NCI-H2081 treated with DMSO at 0.1 percent for 48 hours (cell line): ENCODE data around the gene ZBTB24.
"Not testable (repeated sequence)": the region's sequence is repeated elsewhere in the genome, so short reads cannot be mapped to it uniquely, and the experiment has no call there.

ENCODE experiments used
- DNase-seq: peaks from one replicate; lab custom pipeline; 2025; lab: John Stamatoyannopoulos, UW

ZBTB24 gene

DNA sequence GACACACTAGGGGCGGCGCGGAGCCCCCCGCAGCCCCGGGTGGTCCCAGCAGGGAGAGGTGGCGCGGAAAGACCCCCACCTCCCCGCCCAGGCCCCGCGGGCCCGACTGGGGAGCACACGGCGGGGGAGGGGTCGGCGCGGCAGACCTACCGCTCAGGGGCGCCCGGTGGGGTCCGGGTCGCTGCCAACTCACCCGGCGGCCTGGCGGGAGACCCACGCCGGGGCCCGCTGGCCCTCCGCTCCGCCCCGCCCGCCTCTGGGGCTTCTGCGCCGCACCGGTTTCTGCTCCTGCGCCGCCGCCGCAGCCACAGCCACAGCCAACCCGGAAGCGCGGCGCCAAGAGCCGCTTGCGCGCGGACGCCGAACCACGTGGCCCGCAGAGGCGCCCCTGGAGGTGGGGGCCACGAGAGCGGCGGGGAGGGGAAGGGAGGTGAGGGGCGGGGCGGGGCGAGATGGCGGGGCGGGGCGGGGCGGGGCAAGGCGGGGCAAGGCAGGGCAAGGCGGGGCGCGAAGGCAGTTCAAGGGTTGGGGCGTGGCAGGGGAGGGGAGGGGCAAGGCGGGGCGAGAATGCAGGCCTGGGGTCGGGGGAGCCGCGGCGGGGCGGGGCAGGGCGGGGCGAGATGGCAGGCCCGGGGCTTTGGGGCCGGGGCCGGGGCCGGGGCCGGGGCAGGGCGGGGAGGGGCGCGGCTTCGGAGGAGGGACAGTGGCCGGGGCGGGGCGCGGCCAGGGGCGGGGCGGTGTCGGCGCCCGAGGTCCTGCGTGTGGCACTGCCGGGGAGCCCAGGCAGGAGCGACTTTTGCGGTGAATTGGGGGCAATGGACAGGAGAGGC lies at the start of gene ZBTB24:
TSS of gene ZBTB24 (minus strand) at position 315 of the 830 bp plus-strand sequence. CDS start 1,193 bp downstream, outside the sequence.
- peak; percentile 1 for DNase-seq

DNA sequence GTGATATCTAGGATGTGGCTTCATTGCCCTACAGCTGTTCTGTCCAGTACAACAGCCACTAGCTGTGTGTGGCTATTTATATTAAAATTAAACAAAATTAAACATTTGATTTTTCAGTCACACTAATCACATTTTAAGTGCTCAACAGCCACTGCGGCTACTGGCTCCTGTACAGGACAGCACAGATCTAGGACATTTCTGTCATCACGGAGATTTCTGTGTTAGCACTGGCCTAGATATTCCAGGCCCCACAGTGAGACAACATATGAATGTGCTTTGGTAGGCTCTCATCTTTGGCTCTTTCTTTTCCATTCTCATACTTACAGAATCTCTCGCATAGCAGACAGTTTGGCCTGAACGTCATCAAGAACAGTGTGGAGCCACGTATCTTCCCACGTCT lies 48.4 kb upstream of the ZBTB24 start:
- no peak for DNase-seq

DNA sequence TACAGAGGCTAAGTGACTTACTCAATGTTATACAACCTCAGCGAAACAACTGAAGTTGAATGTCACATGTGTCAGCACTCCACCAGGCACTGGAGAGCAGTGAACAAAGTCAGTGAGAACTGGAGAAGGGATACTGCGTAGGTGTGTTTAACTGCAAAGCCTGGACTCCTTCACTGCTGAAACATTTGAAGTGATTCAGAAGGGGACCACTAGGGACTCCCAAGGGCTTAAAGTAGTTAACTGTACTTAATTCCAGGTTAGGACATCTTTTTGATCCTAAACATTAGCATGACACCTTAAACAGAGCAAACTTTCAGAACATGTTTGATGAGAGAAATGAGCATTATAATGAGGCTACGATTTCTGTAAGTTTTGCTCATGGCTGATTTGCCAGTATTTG lies 45.0 kb upstream of the ZBTB24 start:
- no peak for DNase-seq

DNA sequence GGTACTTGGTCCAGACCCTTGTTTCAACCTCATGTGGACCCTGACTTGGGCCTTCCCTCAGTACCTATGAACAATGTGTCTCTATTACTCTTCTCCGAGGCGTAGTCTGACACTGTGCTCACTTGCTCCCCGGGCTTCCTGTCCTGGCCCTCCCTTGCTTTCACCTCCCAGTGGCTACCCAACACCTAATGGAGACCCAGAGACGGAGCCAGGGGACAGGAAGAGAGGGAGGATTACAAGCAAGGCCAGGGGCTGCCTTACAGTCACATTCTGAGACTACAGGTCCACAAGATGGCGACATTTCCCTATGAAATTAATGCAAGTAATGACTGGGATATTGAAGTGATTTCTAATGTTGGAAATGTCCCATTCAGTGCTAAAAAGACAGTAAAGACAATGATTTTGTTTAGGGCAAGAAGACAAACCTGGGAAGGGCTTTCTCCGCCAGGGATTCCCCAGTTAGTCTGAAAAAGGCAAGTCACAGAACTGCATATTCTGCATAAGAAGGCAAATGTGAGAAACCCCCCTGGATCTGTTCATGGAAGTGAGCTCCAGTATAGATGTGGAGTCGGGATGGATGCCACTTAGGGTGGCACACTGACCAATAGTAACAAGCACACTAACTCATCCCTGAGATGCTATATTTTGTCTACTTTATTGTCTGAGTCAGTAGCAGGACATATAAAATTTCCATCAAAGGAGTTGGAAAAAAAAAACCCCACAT lies 44.0 kb upstream of the ZBTB24 start:
- DNase-seq, result peak; percentile 4

DNA sequence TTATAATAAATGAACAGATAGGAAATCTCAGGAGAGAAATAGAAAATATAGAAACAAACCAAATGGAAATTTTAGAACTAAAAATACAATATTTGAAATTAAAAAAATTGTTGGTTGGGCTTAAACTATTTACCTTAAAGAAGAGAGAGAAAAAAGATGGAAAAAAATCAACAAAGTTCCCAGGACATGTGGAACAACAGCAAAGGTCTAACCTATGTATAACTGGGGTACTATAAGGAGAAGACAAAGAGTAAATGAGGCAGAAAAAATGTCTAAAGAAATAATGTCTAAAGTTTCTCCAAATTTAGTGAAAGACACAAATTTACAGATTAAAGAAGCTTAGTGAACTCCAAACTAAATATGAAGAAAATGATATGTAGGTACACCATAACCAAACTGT lies 41.1 kb upstream of the ZBTB24 start:
- DNase-seq, result no peak

DNA sequence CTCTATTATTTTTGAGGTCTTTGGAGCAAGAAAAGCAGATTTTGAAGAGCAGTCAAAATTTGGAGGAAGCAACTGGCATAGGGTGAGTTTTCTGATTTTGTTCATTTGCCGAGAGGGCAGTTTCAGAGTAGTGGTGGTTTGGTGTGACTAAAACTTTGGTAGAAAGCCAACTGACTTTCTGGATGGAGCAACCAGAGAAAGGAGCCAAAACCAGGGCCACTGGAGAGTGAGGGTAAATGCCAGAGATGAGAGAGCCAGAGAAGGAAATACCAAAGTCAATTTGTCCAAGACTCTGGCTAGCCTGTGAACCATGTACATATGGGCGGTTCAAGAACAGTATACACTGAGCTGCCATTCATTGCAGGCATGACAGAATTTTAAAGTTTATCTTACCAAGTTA lies 40.5 kb upstream of the ZBTB24 start:
- no peak for DNase-seq

DNA sequence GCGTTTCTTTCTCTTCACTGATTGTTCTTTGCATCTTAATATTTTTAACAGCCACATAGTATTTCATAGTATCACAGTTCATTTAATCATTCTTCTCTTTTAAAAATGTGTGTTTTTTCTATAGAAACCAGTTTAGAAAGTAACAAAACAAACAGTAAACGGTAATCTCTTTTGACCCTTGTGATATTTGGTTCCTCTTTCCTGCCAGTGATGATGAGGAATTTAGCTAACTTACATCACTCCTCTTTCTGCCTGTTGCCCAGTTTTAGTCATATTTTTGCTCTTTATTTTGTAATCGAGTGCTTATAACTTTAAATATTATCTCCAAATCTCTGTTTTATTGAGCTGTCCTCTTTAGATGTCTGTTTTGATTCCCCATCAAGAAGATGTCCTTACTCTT lies 38.1 kb upstream of the ZBTB24 start:
- DNase-seq, result no peak

DNA sequence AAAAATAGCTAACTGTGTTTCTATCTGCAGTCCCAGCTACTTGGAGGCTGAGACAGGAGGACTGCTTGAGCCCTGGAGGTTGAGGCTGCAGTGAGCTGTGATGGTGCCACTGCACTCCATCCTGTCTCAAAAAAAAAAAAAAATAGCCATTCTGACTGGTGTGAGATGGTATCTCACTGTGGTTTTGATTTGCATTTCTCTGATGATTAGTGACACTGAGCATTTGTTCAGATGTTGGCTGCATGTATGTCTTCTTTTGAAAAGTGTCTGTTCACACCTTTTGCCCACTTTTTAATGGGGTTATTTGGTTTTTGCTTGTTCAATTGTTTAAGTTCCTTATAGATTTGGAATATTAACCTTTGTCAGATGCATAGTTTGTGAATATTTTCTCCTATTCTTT lies 36.6 kb upstream of the ZBTB24 start:
- DNase-seq, result not testable (repeated sequence)

DNA sequence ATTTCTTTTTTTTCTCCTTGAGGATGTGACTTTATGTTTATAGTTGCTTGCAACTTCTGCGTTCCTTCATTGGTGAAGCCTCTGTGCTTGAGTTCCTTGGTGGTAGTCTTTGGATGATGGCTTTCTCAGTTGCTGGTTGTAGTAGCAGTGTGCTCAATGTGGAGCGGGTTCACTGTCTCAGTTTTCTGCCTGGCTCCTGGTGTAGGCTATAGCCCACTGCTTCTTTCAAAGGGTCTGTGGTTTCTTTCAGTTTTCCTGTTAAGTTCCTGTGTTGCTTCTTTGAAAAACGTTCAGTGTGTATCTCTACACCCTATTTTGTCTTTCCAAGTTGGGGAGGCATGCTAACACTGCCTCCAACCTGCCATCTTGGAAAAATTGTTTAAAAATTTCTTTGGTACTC lies 33.9 kb upstream of the ZBTB24 start:
- no peak for DNase-seq

DNA sequence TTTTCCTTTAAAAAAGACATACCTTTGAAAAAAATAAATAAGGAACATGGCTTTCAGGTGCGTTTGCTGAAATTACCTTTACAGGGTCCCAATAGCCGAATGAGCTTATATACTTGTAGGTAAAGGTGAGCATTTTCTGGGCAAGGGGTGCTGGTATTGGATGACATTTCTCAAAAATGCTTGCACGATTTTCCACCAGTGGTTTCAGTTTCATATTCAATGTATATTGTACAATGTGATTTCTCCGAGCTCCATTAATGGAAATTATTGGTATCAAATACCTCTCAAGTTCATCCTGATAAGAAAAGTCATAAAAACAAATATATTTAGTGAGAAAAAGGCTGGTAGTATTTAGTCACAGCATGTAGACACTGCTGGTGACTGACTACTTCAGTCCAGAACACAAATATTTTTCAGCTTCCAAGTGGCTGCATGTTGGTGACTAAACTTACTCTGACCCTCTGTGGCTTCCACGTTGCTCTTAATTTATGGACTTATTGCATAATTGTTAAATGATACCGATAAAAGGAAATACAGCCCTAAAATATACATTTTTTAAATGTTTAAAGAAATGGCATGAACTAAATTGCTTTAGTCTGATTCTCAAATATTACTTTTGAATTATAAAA lies 32.9 kb upstream of the ZBTB24 start:
- DNase-seq, result no peak

DNA sequence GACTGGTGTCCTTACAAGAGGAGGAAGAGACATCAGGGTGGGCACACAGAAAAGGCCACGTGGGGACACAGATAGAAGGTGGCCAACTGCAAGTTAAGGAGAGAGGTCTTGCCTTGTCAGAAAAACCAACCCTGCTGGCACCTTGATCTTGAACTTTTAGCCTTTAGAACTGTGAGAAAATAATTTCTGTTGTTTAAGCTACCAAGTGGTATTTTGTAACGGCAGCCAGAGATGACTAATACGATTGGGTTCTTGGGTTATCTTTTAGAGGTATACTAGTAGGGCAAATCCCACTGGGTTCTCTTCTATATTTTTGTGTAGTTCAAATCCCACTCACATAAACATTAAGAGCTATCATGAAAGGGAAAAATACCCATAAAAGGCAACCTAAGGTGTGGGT lies 31.9 kb upstream of the ZBTB24 start:
- DNase-seq, result no peak

DNA sequence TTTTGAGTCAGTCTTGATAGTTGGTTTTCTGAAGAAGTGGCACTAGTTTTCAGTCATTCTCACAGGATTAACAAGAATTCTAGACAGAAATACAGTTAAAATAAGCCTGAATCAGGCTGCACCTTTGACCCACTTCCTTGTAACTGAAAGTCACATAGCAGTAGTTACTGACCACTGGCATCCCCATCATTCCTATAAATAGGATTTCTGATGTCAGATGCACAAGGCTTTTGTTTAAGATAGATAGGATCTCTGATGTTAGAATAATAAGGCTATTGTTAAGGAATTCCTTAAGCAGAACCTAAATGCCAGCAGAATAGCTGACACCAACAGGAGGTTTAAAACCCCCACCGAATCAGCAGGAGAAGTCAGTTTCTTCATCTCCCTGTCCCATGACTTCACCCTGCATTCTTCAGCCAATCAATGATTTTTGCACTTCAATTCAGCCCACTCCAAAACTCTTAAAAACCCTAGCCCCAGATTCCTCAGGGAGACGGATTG lies 30.6 kb upstream of the ZBTB24 start:
- DNase-seq, result no peak

DNA sequence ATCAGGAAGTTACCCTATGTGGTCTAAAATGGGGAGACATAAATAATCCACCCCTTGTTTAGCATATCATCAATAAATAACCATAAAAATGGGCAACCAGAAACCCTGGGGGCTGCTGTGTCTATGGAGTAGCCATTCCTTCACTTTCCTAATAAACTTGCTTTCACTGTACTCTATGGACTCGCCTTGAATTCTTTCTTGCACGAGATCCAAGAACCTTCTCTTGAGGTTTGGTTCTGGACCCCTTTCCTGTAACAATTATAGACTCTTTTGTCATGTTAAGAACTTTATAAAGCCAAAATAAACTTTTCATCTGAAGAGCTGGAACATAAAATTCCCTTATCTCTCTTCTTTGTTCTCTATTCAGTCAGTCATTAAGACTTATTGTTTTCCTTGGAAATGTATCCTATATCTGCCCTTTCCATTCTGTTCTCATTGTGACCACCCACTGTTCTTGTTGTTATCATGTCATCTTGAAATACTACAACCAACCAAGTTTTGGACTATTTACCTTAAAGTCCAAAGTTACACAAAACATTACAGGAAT lies 29.3 kb upstream of the ZBTB24 start:
- no peak for DNase-seq

DNA sequence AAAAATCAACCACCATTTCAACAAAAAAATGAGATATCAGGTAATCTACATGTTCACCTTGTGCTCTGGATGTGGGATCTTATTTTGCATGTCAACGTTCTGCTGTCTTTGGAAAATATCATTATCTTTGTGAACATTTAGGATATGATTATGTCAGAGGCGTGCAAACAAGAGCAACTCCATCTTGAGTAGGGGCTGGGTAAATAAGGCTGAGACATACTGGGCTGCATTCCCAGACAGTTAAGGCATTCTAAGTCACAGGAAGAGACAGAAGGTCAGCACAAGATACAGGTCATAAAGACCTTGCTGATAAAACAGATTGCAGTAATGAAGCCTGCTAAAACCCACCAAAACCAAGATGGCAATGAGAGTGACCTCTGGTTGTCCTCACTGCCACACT lies 28.8 kb upstream of the ZBTB24 start:
- DNase-seq, result no peak

DNA sequence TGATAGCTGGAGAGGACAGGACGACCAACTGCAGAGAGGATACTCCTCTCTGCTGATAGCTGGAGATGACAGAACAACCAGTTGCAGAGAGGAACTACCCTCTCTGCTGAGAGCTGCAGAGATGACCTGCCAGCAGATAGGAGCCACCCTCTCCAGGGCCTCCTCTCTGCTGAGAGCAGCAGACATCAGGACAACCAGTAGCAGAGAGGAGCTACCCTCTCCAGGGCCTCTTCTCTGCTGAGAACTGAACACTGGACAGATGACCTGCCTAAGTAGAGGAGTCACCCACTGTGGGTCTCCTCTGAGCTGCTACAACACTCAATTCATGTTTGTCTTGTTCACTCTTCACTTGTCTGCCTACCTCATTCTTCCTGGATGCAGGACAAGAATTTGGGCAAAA lies 27.3 kb upstream of the ZBTB24 start:
- no peak for DNase-seq

DNA sequence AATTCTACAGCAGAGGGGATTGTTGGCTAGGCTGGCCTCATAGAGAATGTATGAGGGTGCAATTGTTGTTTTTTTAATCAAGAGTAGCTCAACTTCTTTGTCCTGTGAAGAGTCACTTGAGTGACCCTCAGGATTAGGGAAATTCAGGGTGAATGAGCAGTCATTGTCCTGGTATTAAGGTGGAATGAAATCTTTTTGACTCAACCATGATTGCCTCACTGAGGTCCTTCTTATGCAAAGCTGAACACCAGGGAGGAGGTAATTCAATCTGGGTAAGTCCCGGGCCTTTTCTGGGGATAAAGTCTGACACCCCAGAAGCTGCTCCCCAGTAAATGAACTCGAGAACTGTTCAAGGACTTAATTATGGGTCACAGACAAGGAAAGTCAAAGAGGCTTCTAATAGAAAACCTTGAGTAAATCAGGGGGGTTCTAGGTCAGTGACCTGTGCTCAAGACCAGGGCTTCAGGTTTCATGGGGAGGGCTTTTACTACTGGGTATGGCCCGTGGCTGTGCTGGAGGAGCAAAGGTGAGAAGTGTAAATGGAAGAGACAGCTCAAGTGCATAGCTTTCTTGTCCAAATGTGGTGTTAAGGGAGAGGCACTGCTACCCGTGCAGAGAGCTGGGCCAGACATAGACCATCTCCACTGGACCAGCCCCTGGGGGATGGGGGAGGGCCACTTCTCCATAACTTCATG lies 25.3 kb upstream of the ZBTB24 start:
- DNase-seq, result no peak

DNA sequence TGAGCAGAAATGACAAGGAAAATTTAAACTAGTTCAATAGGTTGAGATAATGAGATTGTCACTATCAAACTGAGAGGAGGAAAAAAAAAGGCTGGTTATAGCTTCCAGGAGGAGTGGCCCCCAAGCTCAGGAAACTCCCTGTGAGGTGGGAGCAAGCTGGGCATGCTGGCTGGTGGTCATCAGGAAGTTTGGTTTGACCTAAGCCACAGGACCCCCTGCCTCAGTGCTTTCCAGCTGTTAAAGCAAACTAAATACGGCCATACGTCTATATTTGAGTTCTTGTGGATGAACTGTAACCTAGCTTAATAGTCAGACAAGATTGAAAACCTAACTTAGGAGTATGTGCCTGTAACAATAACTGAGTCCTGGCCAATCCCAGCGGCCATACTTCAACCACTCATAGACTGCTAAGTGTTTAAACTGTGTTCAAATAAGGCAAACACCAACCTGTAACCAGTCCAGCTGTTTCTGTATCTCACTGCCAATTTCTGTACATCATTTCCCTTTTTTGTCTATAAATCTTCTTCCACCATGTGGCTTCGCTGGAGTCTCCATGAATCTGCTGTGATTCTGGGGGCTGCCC lies 24.6 kb upstream of the ZBTB24 start:
- no peak for DNase-seq

DNA sequence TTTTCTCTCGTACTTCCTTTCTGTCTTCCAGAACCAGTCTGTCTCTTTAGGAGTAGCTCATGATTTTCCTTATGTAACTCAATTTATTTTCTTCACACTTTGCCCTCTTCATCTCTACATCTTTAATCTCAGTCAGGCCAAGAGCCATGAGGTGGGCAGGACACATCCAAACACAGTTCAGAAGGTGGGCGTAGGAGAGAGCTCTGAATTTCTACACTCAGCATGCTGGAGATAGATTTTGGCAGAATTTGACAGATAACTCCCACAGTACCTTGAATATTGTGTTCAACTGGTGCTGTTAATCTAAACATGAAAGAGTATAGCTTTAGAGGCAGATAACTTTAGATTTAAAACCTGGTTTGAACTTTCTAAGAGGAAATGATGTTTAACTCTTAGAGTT lies 23.8 kb upstream of the ZBTB24 start:
- DNase-seq, result no peak

DNA sequence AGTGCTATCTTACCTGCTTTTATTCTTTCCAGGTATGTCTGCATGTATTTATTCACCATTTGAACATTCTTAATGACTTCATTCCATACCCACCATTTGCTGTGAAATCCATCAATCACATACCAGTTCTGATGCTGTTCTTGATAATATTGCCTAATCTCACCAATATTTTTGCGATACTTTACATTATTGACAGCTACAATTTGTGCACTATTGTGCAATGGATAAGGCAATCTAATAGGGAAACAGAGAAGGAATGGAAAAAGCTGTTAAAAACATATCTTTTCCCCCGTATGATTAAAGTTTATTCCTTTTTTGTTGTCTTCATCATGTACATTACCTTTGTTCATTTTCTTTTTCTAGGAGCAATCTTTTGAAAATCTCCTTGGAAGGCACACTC lies 23.3 kb upstream of the ZBTB24 start:
- DNase-seq, result no peak

DNA sequence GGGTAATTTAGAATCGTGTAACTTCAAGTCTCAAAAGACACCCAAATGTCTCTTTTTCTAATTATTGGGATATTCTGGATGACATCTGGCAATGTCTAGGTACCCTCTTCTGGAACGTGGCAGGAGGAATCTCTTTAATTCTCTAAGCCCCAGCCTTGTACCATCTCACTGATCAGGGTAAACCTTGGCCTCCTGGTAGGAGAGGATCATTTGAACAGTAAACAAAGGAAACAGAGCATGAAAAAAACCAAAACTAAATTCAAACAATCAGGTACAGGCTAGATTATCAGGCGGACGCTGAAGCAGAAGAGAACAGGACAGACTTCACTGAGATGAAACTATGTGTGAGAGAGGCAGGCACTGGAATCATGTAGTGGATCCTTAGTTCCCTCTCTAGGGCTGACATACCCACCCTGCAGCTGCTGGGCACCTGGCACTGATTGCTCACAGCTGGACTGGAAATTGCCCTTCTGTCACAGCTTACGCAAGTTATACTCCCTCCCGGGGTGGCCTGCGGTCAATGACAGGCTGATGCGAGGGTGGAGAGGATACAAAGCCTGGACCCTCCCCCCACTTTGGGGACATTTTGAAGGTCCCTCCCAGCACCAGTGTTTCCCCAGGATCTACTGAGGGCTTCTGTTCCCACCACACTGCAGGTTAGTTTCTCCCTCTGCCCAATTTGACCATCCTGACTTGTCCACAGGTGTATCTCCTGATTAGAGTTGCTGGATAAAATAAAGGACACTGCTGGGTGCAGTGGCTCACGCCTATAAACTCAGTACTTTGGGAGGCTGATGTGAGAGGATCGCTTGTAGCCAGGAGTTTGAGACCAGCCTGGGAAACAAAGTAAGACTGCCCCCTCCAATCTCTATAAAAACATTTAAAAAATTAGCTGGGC lies 20.6 kb upstream of the ZBTB24 start:
- no peak for DNase-seq

DNA sequence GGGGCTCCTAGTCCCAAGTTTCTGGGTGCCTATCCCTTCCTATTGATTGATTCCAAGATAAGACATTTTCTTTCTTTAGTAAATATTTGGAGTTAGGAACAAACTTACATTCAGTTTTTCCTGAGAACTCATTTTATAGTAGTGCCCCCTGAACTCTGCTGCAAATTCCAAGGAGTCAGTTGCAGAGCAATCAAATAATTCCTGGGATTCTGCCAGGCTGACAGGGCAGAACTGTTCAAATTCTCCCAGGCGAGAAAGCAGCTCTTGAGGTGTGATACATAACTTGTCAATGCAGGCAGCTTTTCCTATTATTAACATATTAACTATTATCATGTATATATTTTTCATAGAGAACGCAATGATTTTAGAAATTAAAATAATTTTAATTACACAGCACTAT lies 15.9 kb upstream of the ZBTB24 start:
- no peak for DNase-seq
